Nephron progenitor cell (in vitro differentiated cells): Measurements from ENCODE around the gene PKP3.
A peak's percentile ranks its signal among the peaks of the same experiment; 100 is the strongest.
"Not testable (repeated sequence)": the region's sequence is repeated elsewhere in the genome, so short reads cannot be mapped to it uniquely, and the experiment has no call there.

Experiments used
- DNase-seq: peaks from one replicate; pipeline ENCODE4 v3.0.0; 2021
- H3K27ac Mint-ChIP-seq: 2 replicates; pipeline ENCODE4 v1.8.0; 2021; ENCODE audit warnings: mild to moderate bottlenecking, moderate library complexity, mixed read lengths
- H3K27me3 Mint-ChIP-seq: 2 replicates; pipeline ENCODE4 v1.8.0; 2021; ENCODE audit warnings: mild to moderate bottlenecking, low read depth, mixed read lengths; ENCODE audit not compliant: poor library complexity
- H3K36me3 Mint-ChIP-seq: 2 replicates; pipeline ENCODE4 v1.8.0; 2021; ENCODE audit warnings: low read depth, mixed read lengths
- H3K4me1 Mint-ChIP-seq: 2 replicates; pipeline ENCODE4 v1.8.0; 2021; ENCODE audit warnings: mixed read lengths
- H3K4me3 Mint-ChIP-seq: 2 replicates; pipeline ENCODE4 v1.8.0; 2021; ENCODE audit warnings: mild to moderate bottlenecking, moderate library complexity, mixed read lengths
- H3K9me3 Mint-ChIP-seq: 2 replicates; pipeline ENCODE4 v1.8.0; 2021; ENCODE audit warnings: mild to moderate bottlenecking, moderate library complexity, mixed read lengths
- TF ChIP-seq, protein P1 (sequence below): fragments of 200-600 bp; sonication (generic); IDR thresholded peaks from 2 replicates; pipeline ENCODE4 v1.5.0; 2021; ENCODE audit warnings: antibody characterized with exemption

Gene PKP3

DNA sequence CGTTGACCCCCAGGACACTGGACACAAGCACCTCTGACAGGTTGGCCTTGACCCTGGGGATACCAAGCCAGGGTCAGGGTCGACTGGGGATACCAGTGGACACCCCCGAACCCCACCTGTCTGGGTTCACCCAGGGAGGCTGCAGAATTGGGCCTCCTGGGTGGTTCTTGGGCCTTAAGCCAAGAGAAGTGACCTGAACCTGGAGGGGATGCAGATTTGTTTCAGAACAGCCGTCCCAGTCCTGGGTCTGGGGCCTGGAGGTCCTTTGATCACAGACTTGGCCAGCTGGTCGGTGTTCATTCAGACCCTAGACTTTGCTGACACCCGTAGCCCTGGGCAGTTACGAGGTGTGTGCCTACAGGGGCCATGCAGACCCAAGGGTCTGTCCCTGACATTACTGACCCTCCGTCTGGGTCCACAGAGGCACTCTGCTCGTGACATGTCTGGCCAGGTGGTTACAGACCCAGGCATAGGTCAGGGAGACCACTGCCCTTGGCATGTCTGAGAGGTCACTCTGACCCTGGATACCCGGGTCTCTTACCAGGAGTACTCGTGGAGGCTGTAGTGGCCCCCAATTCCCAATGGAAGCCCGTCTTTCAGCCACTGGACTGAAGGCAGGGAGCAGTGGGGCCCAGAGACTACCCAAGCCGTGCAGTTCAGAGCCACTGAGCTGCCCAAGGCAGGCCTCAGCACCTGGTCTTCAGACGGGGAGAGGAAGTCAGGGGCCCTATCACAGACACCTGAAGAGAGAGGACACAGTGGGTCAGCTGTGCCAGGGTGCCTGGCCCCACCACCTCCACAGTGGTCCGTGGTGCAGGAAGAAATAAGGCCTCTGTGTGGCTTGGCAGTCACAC, 14.4 kb downstream of the PKP3 start:
- Mint-ChIP-seq H3K4me1 (peaks cover 7% of the 10 kb centered on the region), H3K27me3 (peaks cover 15% of the 10 kb centered on the region), H3K36me3 (no peaks in the 10 kb centered on the region), H3K4me3 (no peak overlapping the region), H3K9me3 (no peaks in the 10 kb centered on the region), H3K27ac (no peak overlapping the region)
- DNase-seq = no peak
- TF ChIP-seq, protein P1, sequence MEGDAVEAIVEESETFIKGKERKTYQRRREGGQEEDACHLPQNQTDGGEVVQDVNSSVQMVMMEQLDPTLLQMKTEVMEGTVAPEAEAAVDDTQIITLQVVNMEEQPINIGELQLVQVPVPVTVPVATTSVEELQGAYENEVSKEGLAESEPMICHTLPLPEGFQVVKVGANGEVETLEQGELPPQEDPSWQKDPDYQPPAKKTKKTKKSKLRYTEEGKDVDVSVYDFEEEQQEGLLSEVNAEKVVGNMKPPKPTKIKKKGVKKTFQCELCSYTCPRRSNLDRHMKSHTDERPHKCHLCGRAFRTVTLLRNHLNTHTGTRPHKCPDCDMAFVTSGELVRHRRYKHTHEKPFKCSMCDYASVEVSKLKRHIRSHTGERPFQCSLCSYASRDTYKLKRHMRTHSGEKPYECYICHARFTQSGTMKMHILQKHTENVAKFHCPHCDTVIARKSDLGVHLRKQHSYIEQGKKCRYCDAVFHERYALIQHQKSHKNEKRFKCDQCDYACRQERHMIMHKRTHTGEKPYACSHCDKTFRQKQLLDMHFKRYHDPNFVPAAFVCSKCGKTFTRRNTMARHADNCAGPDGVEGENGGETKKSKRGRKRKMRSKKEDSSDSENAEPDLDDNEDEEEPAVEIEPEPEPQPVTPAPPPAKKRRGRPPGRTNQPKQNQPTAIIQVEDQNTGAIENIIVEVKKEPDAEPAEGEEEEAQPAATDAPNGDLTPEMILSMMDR = no peak

DNA sequence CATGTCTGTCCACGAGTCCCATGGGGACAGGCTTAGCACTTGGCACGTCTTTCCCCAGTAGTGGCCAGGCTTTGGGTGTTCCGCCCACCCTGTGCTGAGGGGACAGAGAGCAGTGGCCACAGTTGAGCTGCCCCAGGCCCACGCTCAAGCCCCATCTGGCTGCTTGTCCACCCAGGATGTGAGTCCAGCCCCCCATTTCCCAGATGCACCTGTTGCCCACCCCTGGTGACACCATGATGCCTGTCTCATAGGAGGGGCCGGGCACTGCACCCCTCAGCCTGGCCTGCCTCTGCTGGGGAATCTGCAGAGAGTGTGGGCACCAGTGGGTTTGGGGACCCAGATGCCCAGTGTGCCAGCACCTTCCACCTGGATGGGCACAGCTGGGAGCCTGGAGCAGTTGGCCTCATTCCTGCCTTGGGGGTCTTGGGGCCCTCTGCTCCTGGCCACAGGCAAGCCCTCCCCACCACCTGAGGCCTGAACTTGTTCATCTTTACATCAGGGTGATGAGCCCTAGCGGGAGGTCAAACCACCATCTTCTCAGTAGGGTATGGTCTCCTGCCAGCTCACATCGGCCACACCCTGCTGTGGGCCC, 15.1 kb downstream of the PKP3 start:
- TF ChIP-seq, protein P1 = no peak
- no peak for DNase-seq
- Mint-ChIP-seq H3K4me3 (no peak overlapping the region), H3K36me3 (no peaks in the 10 kb centered on the region), H3K4me1 (peaks cover 7% of the 10 kb centered on the region), H3K27ac (no peak overlapping the region), H3K9me3 (no peaks in the 10 kb centered on the region), H3K27me3 (peaks cover 19% of the 10 kb centered on the region)

DNA sequence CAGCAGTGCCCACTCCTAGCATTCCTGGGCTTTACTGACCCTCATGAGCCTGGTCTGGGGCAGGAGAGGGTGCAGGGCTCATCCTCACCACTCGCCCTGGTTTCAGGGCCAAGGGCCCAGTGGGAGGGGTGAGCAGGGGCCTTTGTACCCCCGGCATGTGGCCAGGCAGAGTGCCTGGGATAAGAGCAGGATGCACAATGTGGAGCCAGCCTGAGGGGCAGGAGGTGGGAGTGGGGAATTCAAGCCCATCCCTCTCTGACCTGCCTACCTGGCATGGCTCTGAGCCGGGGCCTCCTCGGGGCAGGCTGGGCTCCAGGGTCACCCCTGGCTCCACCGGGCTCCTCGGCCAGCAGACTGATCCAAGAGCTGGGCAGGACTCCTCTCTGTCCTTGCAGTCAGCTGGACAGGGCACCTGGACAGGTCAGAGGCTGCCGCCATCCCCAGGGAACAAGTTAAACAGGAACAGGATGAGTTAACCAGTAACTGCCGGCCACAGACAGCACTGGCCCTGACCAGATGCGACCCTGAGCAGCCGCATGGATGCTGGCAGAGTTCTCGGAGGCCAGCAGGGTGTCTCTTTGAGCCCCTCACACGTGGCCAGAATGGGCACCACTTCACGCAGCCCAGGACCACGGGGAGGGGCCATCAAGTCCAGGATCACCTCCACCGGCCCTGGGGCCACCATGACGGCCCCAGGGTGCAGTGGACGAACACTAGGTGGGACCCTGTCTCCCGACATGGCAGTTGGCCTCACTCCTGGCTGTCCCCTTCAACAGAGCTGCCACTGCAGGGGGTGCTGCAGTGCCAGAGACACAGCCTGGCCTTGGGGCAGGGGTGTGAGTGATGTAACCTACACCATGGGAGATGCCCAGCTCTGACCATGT, 15.8 kb downstream of the PKP3 start:
- no peak overlapping the region for H3K4me3 Mint-ChIP-seq
- no peaks in the 10 kb centered on the region for H3K9me3 Mint-ChIP-seq
- peak; percentile 7 for DNase-seq
- no peaks in the 10 kb centered on the region for H3K36me3 Mint-ChIP-seq
- TF ChIP-seq, protein P1 = no peak
- peaks cover 26% of the 10 kb centered on the region for H3K27me3 Mint-ChIP-seq
- H3K27ac Mint-ChIP-seq = no peak overlapping the region
- H3K4me1 Mint-ChIP-seq = peaks cover 13% of the 10 kb centered on the region

DNA sequence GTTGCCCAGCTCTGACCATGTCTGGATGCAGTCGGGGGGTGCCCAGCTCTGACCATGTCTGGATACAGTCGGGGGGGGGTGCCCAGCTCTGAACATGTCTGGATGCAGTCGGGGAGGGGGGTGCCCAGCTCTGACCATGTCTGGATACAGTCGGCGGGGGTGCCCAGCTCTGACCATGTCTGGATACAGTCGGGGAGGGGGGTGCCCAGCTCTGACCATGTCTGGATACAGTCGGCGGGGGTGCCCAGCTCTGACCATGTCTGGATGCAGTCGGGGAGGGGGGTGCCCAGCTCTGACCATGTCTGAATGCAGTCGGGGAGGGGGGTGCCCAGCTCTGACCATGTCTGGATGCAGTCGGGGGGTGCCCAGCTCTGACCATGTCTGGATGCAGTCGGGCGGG, 16.7 kb downstream of the PKP3 start:
- H3K27ac Mint-ChIP-seq, H3K9me3 Mint-ChIP-seq, H3K36me3 Mint-ChIP-seq, H3K4me3 Mint-ChIP-seq, DNase-seq: not testable (repeated sequence)
- peaks cover 34% of the 10 kb centered on the region for H3K27me3 Mint-ChIP-seq
- H3K4me1 Mint-ChIP-seq = peaks cover 11% of the 10 kb centered on the region

DNA sequence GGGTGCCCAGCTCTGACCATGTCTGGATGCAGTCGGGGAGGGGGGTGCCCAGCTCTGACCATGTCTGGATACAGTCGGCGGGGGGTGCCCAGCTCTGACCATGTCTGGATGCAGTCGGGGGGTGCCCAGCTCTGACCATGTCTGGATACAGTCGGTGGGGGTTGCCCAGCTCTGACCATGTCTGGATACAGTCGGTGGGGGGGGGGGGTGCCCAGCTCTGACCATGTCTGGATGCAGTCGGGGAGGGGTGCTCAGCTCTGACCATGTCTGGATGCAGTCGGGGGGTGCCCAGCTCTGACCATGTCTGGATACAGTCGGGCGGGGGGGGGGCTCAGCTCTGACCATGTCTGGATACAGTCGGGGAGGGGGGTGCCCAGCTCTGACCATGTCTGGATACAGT, 17.5 kb downstream of the PKP3 start:
- not testable (repeated sequence) for DNase-seq, H3K4me3 Mint-ChIP-seq, H3K27ac Mint-ChIP-seq, H3K9me3 Mint-ChIP-seq, H3K36me3 Mint-ChIP-seq
- peaks cover 16% of the 10 kb centered on the region for H3K4me1 Mint-ChIP-seq
- peaks cover 42% of the 10 kb centered on the region for H3K27me3 Mint-ChIP-seq

DNA sequence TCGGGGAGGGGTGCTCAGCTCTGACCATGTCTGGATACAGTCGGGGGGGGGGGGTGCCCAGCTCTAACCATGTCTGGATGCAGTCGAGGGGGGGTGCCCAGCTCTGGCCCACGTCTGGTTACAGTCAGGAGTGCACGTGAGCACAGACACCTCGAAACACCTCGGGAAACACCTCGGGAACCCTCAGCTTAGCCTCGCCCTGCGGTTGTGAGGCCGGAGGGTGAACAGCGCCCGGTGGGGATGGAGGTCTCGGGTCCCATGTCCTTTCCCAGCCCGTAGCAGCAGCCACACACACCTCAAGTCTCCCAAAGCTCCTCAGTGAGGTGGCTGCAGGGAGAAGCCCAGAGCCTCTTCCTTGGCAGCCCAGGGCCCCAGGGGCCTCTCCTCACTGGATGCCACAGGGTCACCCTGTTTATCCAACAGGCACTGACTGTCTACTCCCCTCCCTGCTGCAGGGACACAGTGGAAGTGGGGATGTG, 18.7 kb downstream of the PKP3 start:
- H3K27ac Mint-ChIP-seq = no peak overlapping the region
- peaks cover 16% of the 10 kb centered on the region for H3K4me1 Mint-ChIP-seq
- DNase-seq = no peak
- TF ChIP-seq, protein P1 = no peak
- H3K27me3 Mint-ChIP-seq = peaks cover 47% of the 10 kb centered on the region
- H3K36me3 Mint-ChIP-seq = no peaks in the 10 kb centered on the region
- no peaks in the 10 kb centered on the region for H3K9me3 Mint-ChIP-seq
- H3K4me3 Mint-ChIP-seq = no peak overlapping the region
